Measurements from ENCODE around the gene DQX1. TPM values are rescaled to one million over a fixed set of nuclear protein-coding genes. Genes with fewer than 3 reads are reported as not detected.

The DQX1 gene
- total RNA-seq, 1 experiment from 2014 or later: 0.71 TPM

DNA sequence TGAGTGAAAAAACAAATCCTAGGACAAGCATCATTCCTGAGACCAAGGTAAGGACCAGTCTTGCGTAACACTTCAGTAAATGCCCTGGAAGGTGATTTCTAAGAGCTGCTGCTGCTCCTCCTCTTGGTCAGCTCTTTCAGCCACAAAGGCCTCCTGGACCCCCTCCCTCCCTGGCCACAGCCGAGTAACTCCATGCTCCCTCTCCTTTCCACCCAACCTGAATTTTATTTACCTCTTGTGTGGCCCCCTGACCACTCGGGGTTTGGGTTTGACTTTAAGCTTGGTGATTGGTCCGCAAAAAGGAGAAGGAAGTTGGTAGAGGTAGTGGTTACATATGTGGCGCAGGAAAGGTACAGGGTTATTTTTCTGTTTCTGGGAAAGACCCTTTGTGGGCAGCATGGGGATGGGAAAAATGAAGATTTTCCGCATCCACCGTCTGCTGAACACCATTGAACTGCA is 12.9 kb upstream of the DQX1 start:
- H3K27me3 ChIP-seq (replicated peaks; ENCODE audit: insufficient read depth, low read depth, low read length, poor library complexity): peaks cover 10% of the 10 kb centered on the region
- H3K36me3 ChIP-seq (ENCODE audit: insufficient read depth, low read length, poor library complexity, severe bottlenecking): no peaks in the 10 kb centered on the region
- CTCF ChIA-PET: no interaction called here
- no peaks in the 10 kb centered on the region for H3K9me3 ChIP-seq (ENCODE audit: low read depth, low read length, poor library complexity, severe bottlenecking)
- DNase-seq (ENCODE audit: low spot score): no peak
- peaks cover 4% of the 10 kb centered on the region for H3K4me1 ChIP-seq (ENCODE audit: insufficient read depth, low read length, poor library complexity, severe bottlenecking)
- no peak overlapping the region for H3K4me3 ChIP-seq (ENCODE audit: low read depth, low read length, poor library complexity, severe bottlenecking)
- TF ChIP-seq EZH2 (IDR thresholded peaks at IDR 0.05; ENCODE audit: borderline replicate concordance, low read depth, low read length, poor library complexity, severe bottlenecking): no peak
- TF ChIP-seq, protein P1, sequence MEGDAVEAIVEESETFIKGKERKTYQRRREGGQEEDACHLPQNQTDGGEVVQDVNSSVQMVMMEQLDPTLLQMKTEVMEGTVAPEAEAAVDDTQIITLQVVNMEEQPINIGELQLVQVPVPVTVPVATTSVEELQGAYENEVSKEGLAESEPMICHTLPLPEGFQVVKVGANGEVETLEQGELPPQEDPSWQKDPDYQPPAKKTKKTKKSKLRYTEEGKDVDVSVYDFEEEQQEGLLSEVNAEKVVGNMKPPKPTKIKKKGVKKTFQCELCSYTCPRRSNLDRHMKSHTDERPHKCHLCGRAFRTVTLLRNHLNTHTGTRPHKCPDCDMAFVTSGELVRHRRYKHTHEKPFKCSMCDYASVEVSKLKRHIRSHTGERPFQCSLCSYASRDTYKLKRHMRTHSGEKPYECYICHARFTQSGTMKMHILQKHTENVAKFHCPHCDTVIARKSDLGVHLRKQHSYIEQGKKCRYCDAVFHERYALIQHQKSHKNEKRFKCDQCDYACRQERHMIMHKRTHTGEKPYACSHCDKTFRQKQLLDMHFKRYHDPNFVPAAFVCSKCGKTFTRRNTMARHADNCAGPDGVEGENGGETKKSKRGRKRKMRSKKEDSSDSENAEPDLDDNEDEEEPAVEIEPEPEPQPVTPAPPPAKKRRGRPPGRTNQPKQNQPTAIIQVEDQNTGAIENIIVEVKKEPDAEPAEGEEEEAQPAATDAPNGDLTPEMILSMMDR (conservative IDR thresholded peaks at IDR 0.05; ENCODE audit: low read depth, low read length): no peak
- intact Hi-C loops (cut with micrococcal nuclease; ENCODE audit: unreplicated experiment): loop anchor here (10.0 kb wide), 1 partner anchor 204 kb away; no protein-coding TSS in a partner anchor
- BruUV-seq (replicated peaks): no TSS peak
- no peak overlapping the region for H3K27ac ChIP-seq (ENCODE audit: low read depth, low read length, poor library complexity, severe bottlenecking)
- POLR2A ChIA-PET (ENCODE audit: low non-redundant PET): no interaction called here

DNA sequence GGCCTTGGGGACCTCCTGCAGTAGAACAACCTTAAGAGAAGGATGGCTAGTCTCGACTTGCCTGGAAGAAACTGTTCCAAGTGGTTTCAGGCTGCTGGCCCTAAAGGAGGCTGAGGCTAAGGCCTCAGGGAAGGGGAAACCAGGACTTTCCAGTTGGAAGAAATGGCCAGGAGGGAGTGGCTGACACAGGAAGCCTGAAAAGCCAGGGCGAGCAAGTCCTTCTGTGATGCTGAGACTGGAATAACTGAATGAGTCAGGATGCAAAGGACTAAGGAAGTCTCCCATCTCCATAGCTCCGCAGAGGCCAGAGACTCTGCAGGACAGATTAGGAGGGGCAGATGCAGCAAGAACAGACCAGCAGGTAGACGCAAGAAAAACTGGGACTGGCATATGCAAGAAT is 11.1 kb upstream of the DQX1 start:
- peaks cover 10% of the 10 kb centered on the region for H3K27me3 ChIP-seq (replicated peaks; ENCODE audit: insufficient read depth, low read depth, low read length, poor library complexity)
- DNase-seq (ENCODE audit: low spot score): no peak
- H3K36me3 ChIP-seq (ENCODE audit: insufficient read depth, low read length, poor library complexity, severe bottlenecking): peaks cover 5% of the 10 kb centered on the region
- intact Hi-C loops (cut with micrococcal nuclease; ENCODE audit: unreplicated experiment): loop anchor here (10.0 kb wide), 1 partner anchor 202 kb away; no protein-coding TSS in a partner anchor
- no peaks in the 10 kb centered on the region for H3K4me1 ChIP-seq (ENCODE audit: insufficient read depth, low read length, poor library complexity, severe bottlenecking)
- TF ChIP-seq EZH2 (IDR thresholded peaks at IDR 0.05; ENCODE audit: borderline replicate concordance, low read depth, low read length, poor library complexity, severe bottlenecking): no peak
- TF ChIP-seq, protein P1 (conservative IDR thresholded peaks at IDR 0.05; ENCODE audit: low read depth, low read length): no peak
- no peaks in the 10 kb centered on the region for H3K9me3 ChIP-seq (ENCODE audit: low read depth, low read length, poor library complexity, severe bottlenecking)
- CTCF ChIA-PET: no interaction called here
- BruUV-seq (replicated peaks): no TSS peak
- no peak overlapping the region for H3K27ac ChIP-seq (ENCODE audit: low read depth, low read length, poor library complexity, severe bottlenecking)
- H3K4me3 ChIP-seq (ENCODE audit: low read depth, low read length, poor library complexity, severe bottlenecking): no peak overlapping the region
- POLR2A ChIA-PET (ENCODE audit: low non-redundant PET): no interaction called here

DNA sequence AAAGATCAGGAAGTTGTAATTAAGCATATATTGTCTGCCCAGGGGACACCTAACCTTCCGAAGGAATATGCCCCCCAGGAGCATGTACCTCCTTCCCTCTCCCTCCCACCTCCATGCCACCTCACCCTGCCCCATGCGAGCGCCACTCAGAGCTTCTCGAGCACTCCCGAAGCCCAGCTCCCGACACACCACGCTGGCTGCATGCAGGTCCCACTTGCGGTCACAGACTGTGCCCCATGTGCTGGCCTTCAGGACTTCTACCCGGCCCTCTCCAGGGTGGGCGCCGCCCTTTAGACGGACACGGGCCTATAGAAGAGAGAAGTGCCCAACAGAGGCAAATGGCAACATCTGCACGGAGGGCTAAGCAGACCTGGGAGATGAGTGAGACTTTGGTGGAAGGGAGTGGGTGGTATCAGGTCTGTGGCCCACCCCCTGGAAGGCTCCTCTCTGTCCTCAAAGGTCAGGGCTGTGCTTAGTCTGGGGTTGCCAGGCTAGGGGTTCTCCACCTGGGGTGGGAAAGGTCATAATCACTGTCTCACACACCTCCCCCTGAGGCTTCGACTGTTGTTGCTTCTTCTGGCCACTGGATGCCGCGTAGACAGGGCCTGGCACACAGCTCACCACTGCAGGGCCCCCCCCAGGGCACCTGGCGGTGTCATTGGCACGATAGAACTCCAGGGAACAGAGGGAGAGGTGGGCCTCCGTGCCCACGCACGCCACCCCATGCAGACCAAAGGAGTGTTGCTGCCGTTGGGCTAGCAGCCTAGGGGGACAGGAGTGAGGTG is 10.3 kb upstream of the DQX1 start:
- Histone ChIP-seq H3K27me3 (replicated peaks; ENCODE audit: insufficient read depth, low read depth, low read length, poor library complexity) (peaks cover 10% of the 10 kb centered on the region), H3K4me3 (ENCODE audit: low read depth, low read length, poor library complexity, severe bottlenecking) (no peak overlapping the region), H3K4me1 (ENCODE audit: insufficient read depth, low read length, poor library complexity, severe bottlenecking) (peaks cover 1% of the 10 kb centered on the region), H3K27ac (ENCODE audit: low read depth, low read length, poor library complexity, severe bottlenecking) (no peak overlapping the region), H3K9me3 (ENCODE audit: low read depth, low read length, poor library complexity, severe bottlenecking) (no peaks in the 10 kb centered on the region), H3K36me3 (ENCODE audit: insufficient read depth, low read length, poor library complexity, severe bottlenecking) (peaks cover 5% of the 10 kb centered on the region)
- no peak for DNase-seq (ENCODE audit: low spot score)
- TF ChIP-seq, protein P1 (conservative IDR thresholded peaks at IDR 0.05; ENCODE audit: low read depth, low read length): no peak
- no peak for TF ChIP-seq EZH2 (IDR thresholded peaks at IDR 0.05; ENCODE audit: borderline replicate concordance, low read depth, low read length, poor library complexity, severe bottlenecking)
- intact Hi-C loops (cut with micrococcal nuclease; ENCODE audit: unreplicated experiment): loop anchor here (10.0 kb wide), 1 partner anchor 202 kb away; no protein-coding TSS in a partner anchor
- CTCF ChIA-PET: no interaction called here
- BruUV-seq (replicated peaks): no TSS peak
- POLR2A ChIA-PET (ENCODE audit: low non-redundant PET): no interaction called here
